Stimulated activated naive B cell treated with anti-CD40 and anti-IgM and Interleukin-4, amounts not matched to agents 10 μg/mL and 1 μg/mL and 100 μg/mL, for 72 hours (primary cell): ENCODE data around the gene PPP2R2B.

Source experiments
- ATAC-seq, 2 donors: fragments of 150-1000 bp; cut with Tn5 transposase; replicated peaks; 2 replicates each; pipeline ENCODE4 v1.10.0; 2021; ENCODE audit warnings: moderate library complexity in 1 of 2
- DNase-seq: peaks from one replicate; pipeline ENCODE4 v3.0.0; 2021
- H3K27ac Mint-ChIP-seq: one replicate; pipeline ENCODE4 v1.8.0; 2022; ENCODE audit warnings: mild to moderate bottlenecking, mixed read lengths
- H3K27me3 Mint-ChIP-seq, 2 donors: one replicate each; pipeline ENCODE4 v1.8.0; 2022; ENCODE audit warnings: mixed read lengths in 2 of 2
- H3K36me3 Mint-ChIP-seq, 2 donors: one replicate each; pipeline ENCODE4 v1.8.0; 2022; ENCODE audit warnings: mixed read lengths in 2 of 2, mild to moderate bottlenecking in 1 of 2
- H3K4me1 Mint-ChIP-seq, 2 donors: one replicate each; pipeline ENCODE4 v1.8.0; 2022; ENCODE audit warnings: mixed read lengths in 2 of 2, mild to moderate bottlenecking in 1 of 2
- H3K4me3 Mint-ChIP-seq, 2 donors: one replicate each; pipeline ENCODE4 v1.8.0; 2022; ENCODE audit warnings: mild to moderate bottlenecking in 2 of 2, mixed read lengths in 2 of 2, moderate library complexity in 1 of 2
- H3K9me3 Mint-ChIP-seq, 2 donors: one replicate each; pipeline ENCODE4 v1.8.0; 2022; ENCODE audit warnings: mixed read lengths in 2 of 2, mild to moderate bottlenecking in 1 of 2

The PPP2R2B gene

GRCh38 chr5:146717951-146718350 lies 160.6 kb downstream of the PPP2R2B start:
- H3K4me3 Mint-ChIP-seq, result no peak overlapping the region
- no peaks in the 10 kb centered on the region for H3K36me3 Mint-ChIP-seq
- ATAC-seq, result no peak
- no peaks in the 10 kb centered on the region for H3K4me1 Mint-ChIP-seq
- no peak overlapping the region for H3K27ac Mint-ChIP-seq
- no peak for DNase-seq
- H3K27me3 Mint-ChIP-seq, result no peaks in the 10 kb centered on the region
- no peaks in the 10 kb centered on the region for H3K9me3 Mint-ChIP-seq

DNA sequence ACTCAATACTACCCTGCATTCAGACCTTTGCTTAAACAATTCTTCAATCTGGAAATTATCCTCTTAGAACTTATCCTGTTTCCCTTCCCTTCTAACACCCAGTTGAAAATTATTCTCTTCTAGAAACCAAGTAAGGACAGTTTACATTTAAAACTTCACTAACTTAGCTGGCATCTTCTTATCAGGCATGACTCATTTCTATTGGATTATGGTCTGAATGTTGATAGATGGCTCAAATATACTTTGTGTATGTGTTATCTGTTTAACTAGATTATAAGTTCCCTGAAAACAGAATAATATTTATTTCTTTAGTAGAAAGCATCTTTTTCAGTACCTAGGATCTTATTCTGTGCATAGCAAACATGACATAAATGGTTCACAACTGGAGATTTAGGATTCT lies 161.9 kb downstream of the PPP2R2B start:
- ATAC-seq, result no peak
- no peak overlapping the region for H3K27ac Mint-ChIP-seq

DNA sequence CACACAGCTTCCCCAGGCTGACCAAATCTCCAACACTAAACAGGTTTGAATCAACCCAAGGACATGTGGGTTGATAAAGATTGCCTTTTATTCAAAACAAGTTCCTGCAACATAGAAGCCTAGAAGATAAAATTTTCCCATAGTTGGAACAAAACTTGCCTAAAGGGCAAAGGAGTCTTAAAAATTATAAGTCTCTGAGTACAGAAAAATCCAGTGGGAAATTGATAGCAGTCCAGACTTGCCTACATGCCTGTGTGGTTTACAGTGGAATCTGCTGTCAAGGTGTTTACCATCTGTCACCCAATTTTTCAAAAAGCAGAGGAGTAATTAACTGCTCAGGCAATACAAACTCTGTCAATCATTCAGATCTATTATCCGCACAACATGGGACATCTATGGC lies 168.2 kb downstream of the PPP2R2B start:
- Mint-ChIP-seq H3K4me1 (no peaks in the 10 kb centered on the region), H3K27ac (no peak overlapping the region), H3K9me3 (peaks cover 0 to 1% of the 10 kb centered on the region in 2 donors), H3K27me3 (no peaks in the 10 kb centered on the region), H3K4me3 (no peak overlapping the region), H3K36me3 (no peaks in the 10 kb centered on the region)
- no peak for DNase-seq
- no peak for ATAC-seq

More for the DNA sequence above, 161.9 kb downstream of the PPP2R2B start:
- no peak overlapping the region for H3K4me3 Mint-ChIP-seq
- no peaks in the 10 kb centered on the region for H3K4me1 Mint-ChIP-seq
- H3K36me3 Mint-ChIP-seq, result no peaks in the 10 kb centered on the region
- no peaks in the 10 kb centered on the region for H3K27me3 Mint-ChIP-seq
- H3K9me3 Mint-ChIP-seq, result no peaks in the 10 kb centered on the region
- DNase-seq, result no peak

- ATAC-seq (no peak), DNase-seq (no peak)
- Mint-ChIP-seq H3K27me3 (no peaks in the 10 kb centered on the region), H3K27ac (no peak overlapping the region), H3K9me3 (peaks cover 0 to 1% of the 10 kb centered on the region in 2 donors), H3K36me3 (no peaks in the 10 kb centered on the region), H3K4me1 (no peaks in the 10 kb centered on the region), H3K4me3 (no peak overlapping the region)
Observed at GRCh38 chr5:146707316-146707715, 171.2 kb downstream of the PPP2R2B start.

DNA sequence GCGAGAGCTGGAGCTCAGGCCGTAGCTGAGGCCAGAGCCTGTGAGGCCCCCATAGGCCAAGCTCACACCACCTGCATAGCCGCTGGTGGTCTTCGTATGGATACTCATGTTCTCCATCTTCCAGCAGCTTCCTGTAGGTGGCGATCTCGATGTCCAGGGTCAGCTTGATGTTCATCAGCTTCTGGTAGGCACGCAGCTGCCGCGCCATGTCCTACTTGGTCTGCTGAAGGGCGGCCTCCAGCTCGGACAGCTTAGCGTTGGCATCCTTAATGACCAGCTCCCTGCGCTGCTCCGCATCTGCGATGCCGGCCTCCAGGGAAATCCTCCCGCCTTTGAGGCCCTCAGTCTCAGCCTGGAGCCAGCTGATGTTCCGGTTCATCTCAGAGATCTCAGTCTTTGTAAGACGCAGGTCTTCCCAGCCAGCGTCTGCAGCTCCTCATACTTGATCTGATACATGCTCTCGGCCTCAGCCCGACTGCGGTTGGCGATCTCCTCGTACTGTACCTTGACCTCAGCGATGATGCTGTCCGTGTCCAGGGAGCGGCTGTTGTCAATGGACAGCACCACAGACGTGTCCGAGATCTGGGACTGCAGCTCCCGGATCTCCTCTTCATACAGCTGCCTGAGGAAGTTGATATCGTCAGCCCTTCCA lies 172.1 kb downstream of the PPP2R2B start:
- no peak for DNase-seq
- no peaks in the 10 kb centered on the region for H3K27me3 Mint-ChIP-seq
- H3K27ac Mint-ChIP-seq, result no peak overlapping the region
- peaks cover 0 to 1% of the 10 kb centered on the region in 2 donors for H3K9me3 Mint-ChIP-seq
- H3K4me3 Mint-ChIP-seq, result no peak overlapping the region
- ATAC-seq, result no peak
- H3K4me1 Mint-ChIP-seq, result no peaks in the 10 kb centered on the region
- no peaks in the 10 kb centered on the region for H3K36me3 Mint-ChIP-seq

- no peaks in the 10 kb centered on the region for H3K36me3 Mint-ChIP-seq
- H3K27me3 Mint-ChIP-seq, result no peaks in the 10 kb centered on the region
- ATAC-seq (no peak), DNase-seq (no peak)
- H3K9me3 Mint-ChIP-seq, result peaks cover 0 to 1% of the 10 kb centered on the region in 2 donors
- no peak overlapping the region for H3K27ac Mint-ChIP-seq
- H3K4me1 Mint-ChIP-seq, result no peaks in the 10 kb centered on the region
- no peak overlapping the region for H3K4me3 Mint-ChIP-seq
Observed at GRCh38 chr5:146704949-146705665, 173.4 kb downstream of the PPP2R2B start.

DNA sequence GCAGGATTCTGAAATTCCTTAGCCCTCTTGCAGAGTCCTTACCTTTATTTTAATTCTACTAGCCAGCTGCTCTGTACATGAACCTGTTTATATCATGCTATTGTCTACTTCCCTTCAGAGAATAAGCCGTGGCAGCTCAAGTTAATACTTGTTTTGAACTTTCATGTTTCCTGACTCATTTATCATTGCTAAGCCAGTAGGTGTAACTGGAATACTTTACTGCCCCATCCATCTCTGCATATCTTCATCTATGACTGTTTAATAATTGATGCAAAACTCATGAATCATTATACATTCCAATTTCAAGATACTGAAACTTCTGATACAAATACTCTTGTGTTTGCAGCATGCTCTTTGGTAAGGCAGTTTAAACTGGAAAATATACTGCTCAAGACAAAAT lies 174.7 kb downstream of the PPP2R2B start:
- Mint-ChIP-seq H3K4me3 (no peak overlapping the region), H3K4me1 (no peaks in the 10 kb centered on the region), H3K27ac (no peak overlapping the region), H3K36me3 (no peaks in the 10 kb centered on the region), H3K9me3 (peaks cover 0 to 1% of the 10 kb centered on the region in 2 donors), H3K27me3 (no peaks in the 10 kb centered on the region)
- no peak for ATAC-seq
- no peak for DNase-seq

- no peak overlapping the region for H3K4me3 Mint-ChIP-seq
- H3K9me3 Mint-ChIP-seq, result peaks cover 0 to 1% of the 10 kb centered on the region in 2 donors
- ATAC-seq (no peak), DNase-seq (no peak)
- no peak overlapping the region for H3K27ac Mint-ChIP-seq
- H3K36me3 Mint-ChIP-seq, result no peaks in the 10 kb centered on the region
- no peaks in the 10 kb centered on the region for H3K4me1 Mint-ChIP-seq
- H3K27me3 Mint-ChIP-seq, result no peaks in the 10 kb centered on the region
Observed at GRCh38 chr5:146703499-146703898, 175.1 kb downstream of the PPP2R2B start.

GRCh38 chr5:146699664-146700418 lies 178.7 kb downstream of the PPP2R2B start:
- DNase-seq, result no peak
- Mint-ChIP-seq H3K9me3 (no peaks in the 10 kb centered on the region), H3K27ac (no peak overlapping the region), H3K27me3 (no peaks in the 10 kb centered on the region), H3K4me1 (no peaks in the 10 kb centered on the region), H3K36me3 (no peaks in the 10 kb centered on the region), H3K4me3 (no peak overlapping the region)
- no peak for ATAC-seq

DNA sequence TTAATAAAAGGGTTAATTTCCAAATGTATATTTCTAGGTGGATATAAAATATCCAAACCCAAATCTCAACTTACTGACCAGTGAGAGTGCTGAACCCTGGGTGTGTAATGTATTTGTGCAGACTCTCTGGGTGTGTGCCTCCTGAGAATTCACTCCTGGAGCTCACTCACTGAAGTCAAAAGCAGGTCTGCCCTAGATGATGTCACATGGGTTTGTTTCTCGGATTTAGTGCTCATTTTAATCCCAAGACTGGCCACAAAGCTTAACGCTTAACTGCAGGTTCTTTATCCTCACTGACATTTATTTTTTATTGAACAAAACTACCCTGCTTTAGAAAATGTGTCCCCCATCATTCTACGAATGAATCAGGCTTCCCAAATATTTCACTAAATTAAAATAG lies 179.4 kb downstream of the PPP2R2B start:
- Mint-ChIP-seq H3K36me3 (no peaks in the 10 kb centered on the region), H3K4me3 (no peak overlapping the region), H3K9me3 (no peaks in the 10 kb centered on the region), H3K27me3 (no peaks in the 10 kb centered on the region), H3K4me1 (no peaks in the 10 kb centered on the region), H3K27ac (no peak overlapping the region)
- ATAC-seq, result no peak
- DNase-seq, result no peak

DNA sequence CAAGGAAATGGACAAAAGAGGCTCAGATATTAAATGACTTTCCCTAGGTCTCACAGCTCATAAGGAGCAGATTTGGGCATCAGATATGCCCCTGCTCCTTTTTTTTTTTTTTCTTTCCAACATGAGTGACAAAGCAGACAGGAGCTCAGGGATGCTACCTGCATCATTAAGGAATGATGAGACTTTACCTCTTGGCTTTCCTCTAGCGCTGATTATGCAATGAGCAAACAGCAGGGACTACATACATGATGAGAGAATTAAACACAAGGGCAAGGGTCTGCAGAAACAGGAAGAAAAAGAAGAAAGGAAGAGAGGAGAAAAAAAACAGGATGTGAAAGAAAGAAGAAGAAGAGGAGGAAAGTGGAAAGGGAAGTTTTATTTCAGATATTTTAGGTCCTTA lies 179.9 kb downstream of the PPP2R2B start:
- Mint-ChIP-seq H3K4me3 (no peak overlapping the region), H3K4me1 (no peaks in the 10 kb centered on the region), H3K27me3 (no peaks in the 10 kb centered on the region), H3K9me3 (no peaks in the 10 kb centered on the region), H3K27ac (no peak overlapping the region), H3K36me3 (no peaks in the 10 kb centered on the region)
- DNase-seq, result no peak
- ATAC-seq, result no peak

DNA sequence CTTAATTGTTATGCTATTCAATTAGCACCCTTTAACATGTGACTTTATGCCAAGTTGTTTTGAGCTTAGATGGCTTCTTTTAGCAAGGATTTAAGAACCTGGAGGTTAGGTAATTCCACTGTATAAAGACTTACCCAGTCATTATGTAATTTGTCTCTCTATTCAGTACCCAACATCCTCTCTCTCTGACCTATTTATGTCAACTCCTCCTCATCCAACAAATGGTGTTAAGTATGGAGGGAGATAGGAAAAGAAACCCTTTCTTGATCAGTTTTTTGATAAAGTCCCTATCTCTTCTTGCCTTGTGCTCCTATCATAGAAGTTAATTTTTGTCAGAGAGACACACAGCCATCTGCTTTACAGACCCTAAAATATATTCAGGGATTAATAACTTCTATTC lies 181.3 kb downstream of the PPP2R2B start:
- ATAC-seq, result no peak
- H3K27ac Mint-ChIP-seq, result no peak overlapping the region
- no peaks in the 10 kb centered on the region for H3K27me3 Mint-ChIP-seq
- no peaks in the 10 kb centered on the region for H3K9me3 Mint-ChIP-seq
- H3K4me3 Mint-ChIP-seq, result no peak overlapping the region
- DNase-seq, result no peak
- no peaks in the 10 kb centered on the region for H3K4me1 Mint-ChIP-seq
- H3K36me3 Mint-ChIP-seq, result no peaks in the 10 kb centered on the region

- no peak for DNase-seq
- Mint-ChIP-seq H3K27me3 (no peaks in the 10 kb centered on the region), H3K4me1 (no peaks in the 10 kb centered on the region), H3K27ac (no peak overlapping the region), H3K9me3 (peaks cover 1 to 4% of the 10 kb centered on the region in 2 donors), H3K36me3 (no peaks in the 10 kb centered on the region), H3K4me3 (no peak overlapping the region)
- ATAC-seq, result no peak
Observed at GRCh38 chr5:146695646-146696045, 182.9 kb downstream of the PPP2R2B start.

- H3K4me1 Mint-ChIP-seq, result no peaks in the 10 kb centered on the region
- H3K27me3 Mint-ChIP-seq, result no peaks in the 10 kb centered on the region
- no peak overlapping the region for H3K4me3 Mint-ChIP-seq
- DNase-seq (no peak), ATAC-seq (no peak)
- peaks cover 1 to 4% of the 10 kb centered on the region in 2 donors for H3K9me3 Mint-ChIP-seq
- H3K36me3 Mint-ChIP-seq, result no peaks in the 10 kb centered on the region
- no peak overlapping the region for H3K27ac Mint-ChIP-seq
Observed at GRCh38 chr5:146690880-146691355, 187.6 kb downstream of the PPP2R2B start.

DNA sequence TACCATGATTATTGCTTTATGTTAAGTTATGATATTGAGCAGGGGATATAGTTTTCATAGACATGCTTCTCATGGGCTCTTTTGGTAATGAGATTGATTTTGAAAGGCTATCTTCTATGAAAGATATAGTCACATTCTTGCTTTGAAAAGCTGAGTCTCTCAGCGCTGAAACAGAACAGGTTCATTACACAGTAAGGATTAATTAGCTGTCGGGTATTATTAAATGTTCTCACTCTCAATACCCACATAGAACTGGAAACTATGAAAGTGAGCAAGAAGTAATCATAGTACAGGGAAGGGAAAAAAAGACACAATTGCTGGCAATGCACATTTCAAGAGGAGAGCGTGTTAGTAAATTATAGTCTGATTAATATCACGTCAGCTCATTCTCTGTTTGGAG lies 190.9 kb downstream of the PPP2R2B start:
- no peaks in the 10 kb centered on the region for H3K36me3 Mint-ChIP-seq
- peaks cover 1 to 4% of the 10 kb centered on the region in 2 donors for H3K9me3 Mint-ChIP-seq
- H3K27me3 Mint-ChIP-seq, result no peaks in the 10 kb centered on the region
- no peaks in the 10 kb centered on the region for H3K4me1 Mint-ChIP-seq
- no peak overlapping the region for H3K27ac Mint-ChIP-seq
- DNase-seq (no peak), ATAC-seq (no peak)
- H3K4me3 Mint-ChIP-seq, result no peak overlapping the region
